Measurements from ENCODE around the gene CLDN16. TPM values are rescaled to one million over a fixed set of nuclear protein-coding genes. Genes with fewer than 3 reads are reported as not detected.

CLDN16 gene
- total RNA-seq, result under 0.01 TPM

GRCh38 chr3:190387578-190388213, at the start of gene CLDN16:
Gene CLDN16 (plus strand): TSS chr3:190388163. CDS start chr3:190388330, 167 bp downstream.
- Histone ChIP-seq H3K9ac (ENCODE audit: low read depth in 1 of 3, low read length in 3 of 3) (no peak within 1 kb of the TSS), H3K4me1 (ENCODE audit: control insufficient read depth in 3 of 3, insufficient read depth in 3 of 3, low read length in 3 of 3) (no peaks in the 10 kb centered on the region), H3K4me3 (ENCODE audit: low read length in 3 of 3) (no peak within 1 kb of the TSS), H3K27me3 (ENCODE audit: control insufficient read depth in 3 of 3, insufficient read depth in 3 of 3, low read length in 3 of 3) (no peaks in the 10 kb centered on the region), H3K27ac (ENCODE audit: low read depth, low read length) (no peak within 1 kb of the TSS), H3K36me3 (ENCODE audit: control insufficient read depth in 3 of 3, insufficient read depth in 3 of 3, low read length in 3 of 3) (no peaks in the 10 kb centered on the region), H3K9me3 (ENCODE audit: control insufficient read depth in 3 of 3, low read length in 3 of 3) (no peaks in the 10 kb centered on the region)

- Histone ChIP-seq H3K9me3 (ENCODE audit: control insufficient read depth in 3 of 3, low read length in 3 of 3) (no peaks in the 10 kb centered on the region), H3K27me3 (ENCODE audit: control insufficient read depth in 3 of 3, insufficient read depth in 3 of 3, low read length in 3 of 3) (no peaks in the 10 kb centered on the region), H3K9ac (ENCODE audit: low read depth in 1 of 3, low read length in 3 of 3) (no peak overlapping the region), H3K4me1 (ENCODE audit: control insufficient read depth in 3 of 3, insufficient read depth in 3 of 3, low read length in 3 of 3) (no peaks in the 10 kb centered on the region), H3K36me3 (ENCODE audit: control insufficient read depth in 3 of 3, insufficient read depth in 3 of 3, low read length in 3 of 3) (no peaks in the 10 kb centered on the region), H3K27ac (ENCODE audit: low read depth, low read length) (no peak overlapping the region), H3K4me3 (ENCODE audit: low read length in 3 of 3) (no peak overlapping the region)
Observed at GRCh38 chr3:190338717-190339116, 49.2 kb upstream of the CLDN16 start.

- Histone ChIP-seq H3K36me3 (ENCODE audit: control insufficient read depth in 3 of 3, insufficient read depth in 3 of 3, low read length in 3 of 3) (no peaks in the 10 kb centered on the region), H3K27ac (ENCODE audit: low read depth, low read length) (no peak overlapping the region), H3K4me3 (ENCODE audit: low read length in 3 of 3) (no peak overlapping the region), H3K9me3 (ENCODE audit: control insufficient read depth in 3 of 3, low read length in 3 of 3) (no peaks in the 10 kb centered on the region), H3K27me3 (ENCODE audit: control insufficient read depth in 3 of 3, insufficient read depth in 3 of 3, low read length in 3 of 3) (no peaks in the 10 kb centered on the region), H3K9ac (ENCODE audit: low read depth in 1 of 3, low read length in 3 of 3) (no peak overlapping the region), H3K4me1 (ENCODE audit: control insufficient read depth in 3 of 3, insufficient read depth in 3 of 3, low read length in 3 of 3) (no peaks in the 10 kb centered on the region)
Observed at GRCh38 chr3:190339130-190339529, 48.8 kb upstream of the CLDN16 start.

- H3K9ac ChIP-seq (ENCODE audit: low read depth in 1 of 3, low read length in 3 of 3), result no peak overlapping the region
- no peaks in the 10 kb centered on the region for H3K36me3 ChIP-seq (ENCODE audit: control insufficient read depth in 3 of 3, insufficient read depth in 3 of 3, low read length in 3 of 3)
- no peak overlapping the region for H3K4me3 ChIP-seq (ENCODE audit: low read length in 3 of 3)
- H3K27me3 ChIP-seq (ENCODE audit: control insufficient read depth in 3 of 3, insufficient read depth in 3 of 3, low read length in 3 of 3), result no peaks in the 10 kb centered on the region
- H3K4me1 ChIP-seq (ENCODE audit: control insufficient read depth in 3 of 3, insufficient read depth in 3 of 3, low read length in 3 of 3), result no peaks in the 10 kb centered on the region
- H3K27ac ChIP-seq (ENCODE audit: low read depth, low read length), result no peak overlapping the region
- H3K9me3 ChIP-seq (ENCODE audit: control insufficient read depth in 3 of 3, low read length in 3 of 3), result no peaks in the 10 kb centered on the region
Observed at GRCh38 chr3:190340071-190340470, 47.9 kb upstream of the CLDN16 start.

- H3K4me1 ChIP-seq (ENCODE audit: control insufficient read depth in 3 of 3, insufficient read depth in 3 of 3, low read length in 3 of 3), result no peaks in the 10 kb centered on the region
- H3K4me3 ChIP-seq (ENCODE audit: low read length in 3 of 3), result no peak overlapping the region
- no peaks in the 10 kb centered on the region for H3K36me3 ChIP-seq (ENCODE audit: control insufficient read depth in 3 of 3, insufficient read depth in 3 of 3, low read length in 3 of 3)
- no peaks in the 10 kb centered on the region for H3K27me3 ChIP-seq (ENCODE audit: control insufficient read depth in 3 of 3, insufficient read depth in 3 of 3, low read length in 3 of 3)
- no peaks in the 10 kb centered on the region for H3K9me3 ChIP-seq (ENCODE audit: control insufficient read depth in 3 of 3, low read length in 3 of 3)
- H3K9ac ChIP-seq (ENCODE audit: low read depth in 1 of 3, low read length in 3 of 3), result no peak overlapping the region
- no peak overlapping the region for H3K27ac ChIP-seq (ENCODE audit: low read depth, low read length)
Observed at GRCh38 chr3:190345027-190345821, 42.7 kb upstream of the CLDN16 start.

- no peak overlapping the region for H3K9ac ChIP-seq (ENCODE audit: low read depth in 1 of 3, low read length in 3 of 3)
- no peaks in the 10 kb centered on the region for H3K36me3 ChIP-seq (ENCODE audit: control insufficient read depth in 3 of 3, insufficient read depth in 3 of 3, low read length in 3 of 3)
- no peaks in the 10 kb centered on the region for H3K4me1 ChIP-seq (ENCODE audit: control insufficient read depth in 3 of 3, insufficient read depth in 3 of 3, low read length in 3 of 3)
- no peak overlapping the region for H3K4me3 ChIP-seq (ENCODE audit: low read length in 3 of 3)
- no peaks in the 10 kb centered on the region for H3K27me3 ChIP-seq (ENCODE audit: control insufficient read depth in 3 of 3, insufficient read depth in 3 of 3, low read length in 3 of 3)
- no peak overlapping the region for H3K27ac ChIP-seq (ENCODE audit: low read depth, low read length)
- H3K9me3 ChIP-seq (ENCODE audit: control insufficient read depth in 3 of 3, low read length in 3 of 3), result no peaks in the 10 kb centered on the region
Observed at GRCh38 chr3:190345878-190346277, 42.1 kb upstream of the CLDN16 start.

- no peak overlapping the region for H3K9ac ChIP-seq (ENCODE audit: low read depth in 1 of 3, low read length in 3 of 3)
- no peaks in the 10 kb centered on the region for H3K27me3 ChIP-seq (ENCODE audit: control insufficient read depth in 3 of 3, insufficient read depth in 3 of 3, low read length in 3 of 3)
- no peak overlapping the region for H3K27ac ChIP-seq (ENCODE audit: low read depth, low read length)
- no peak overlapping the region for H3K4me3 ChIP-seq (ENCODE audit: low read length in 3 of 3)
- no peaks in the 10 kb centered on the region for H3K9me3 ChIP-seq (ENCODE audit: control insufficient read depth in 3 of 3, low read length in 3 of 3)
- H3K36me3 ChIP-seq (ENCODE audit: control insufficient read depth in 3 of 3, insufficient read depth in 3 of 3, low read length in 3 of 3), result no peaks in the 10 kb centered on the region
- no peaks in the 10 kb centered on the region for H3K4me1 ChIP-seq (ENCODE audit: control insufficient read depth in 3 of 3, insufficient read depth in 3 of 3, low read length in 3 of 3)
Observed at GRCh38 chr3:190346541-190346940, 41.4 kb upstream of the CLDN16 start.

- Histone ChIP-seq H3K9ac (ENCODE audit: low read depth in 1 of 3, low read length in 3 of 3) (no peak overlapping the region), H3K27ac (ENCODE audit: low read depth, low read length) (no peak overlapping the region), H3K27me3 (ENCODE audit: control insufficient read depth in 3 of 3, insufficient read depth in 3 of 3, low read length in 3 of 3) (no peaks in the 10 kb centered on the region), H3K4me3 (ENCODE audit: low read length in 3 of 3) (no peak overlapping the region), H3K9me3 (ENCODE audit: control insufficient read depth in 3 of 3, low read length in 3 of 3) (no peaks in the 10 kb centered on the region), H3K36me3 (ENCODE audit: control insufficient read depth in 3 of 3, insufficient read depth in 3 of 3, low read length in 3 of 3) (no peaks in the 10 kb centered on the region), H3K4me1 (ENCODE audit: control insufficient read depth in 3 of 3, insufficient read depth in 3 of 3, low read length in 3 of 3) (no peaks in the 10 kb centered on the region)
Observed at GRCh38 chr3:190352861-190353457, 35.0 kb upstream of the CLDN16 start.

GRCh38 chr3:190356246-190356645, 31.7 kb upstream of the CLDN16 start:
- no peaks in the 10 kb centered on the region for H3K27me3 ChIP-seq (ENCODE audit: control insufficient read depth in 3 of 3, insufficient read depth in 3 of 3, low read length in 3 of 3)
- no peaks in the 10 kb centered on the region for H3K36me3 ChIP-seq (ENCODE audit: control insufficient read depth in 3 of 3, insufficient read depth in 3 of 3, low read length in 3 of 3)
- H3K9ac ChIP-seq (ENCODE audit: low read depth in 1 of 3, low read length in 3 of 3), result no peak overlapping the region
- no peaks in the 10 kb centered on the region for H3K4me1 ChIP-seq (ENCODE audit: control insufficient read depth in 3 of 3, insufficient read depth in 3 of 3, low read length in 3 of 3)
- no peak overlapping the region for H3K27ac ChIP-seq (ENCODE audit: low read depth, low read length)
- no peak overlapping the region for H3K4me3 ChIP-seq (ENCODE audit: low read length in 3 of 3)
- no peaks in the 10 kb centered on the region for H3K9me3 ChIP-seq (ENCODE audit: control insufficient read depth in 3 of 3, low read length in 3 of 3)

GRCh38 chr3:190357468-190357867, 30.5 kb upstream of the CLDN16 start:
- no peaks in the 10 kb centered on the region for H3K4me1 ChIP-seq (ENCODE audit: control insufficient read depth in 3 of 3, insufficient read depth in 3 of 3, low read length in 3 of 3)
- H3K36me3 ChIP-seq (ENCODE audit: control insufficient read depth in 3 of 3, insufficient read depth in 3 of 3, low read length in 3 of 3), result no peaks in the 10 kb centered on the region
- no peaks in the 10 kb centered on the region for H3K27me3 ChIP-seq (ENCODE audit: control insufficient read depth in 3 of 3, insufficient read depth in 3 of 3, low read length in 3 of 3)
- H3K9ac ChIP-seq (ENCODE audit: low read depth in 1 of 3, low read length in 3 of 3), result no peak overlapping the region
- no peak overlapping the region for H3K4me3 ChIP-seq (ENCODE audit: low read length in 3 of 3)
- H3K9me3 ChIP-seq (ENCODE audit: control insufficient read depth in 3 of 3, low read length in 3 of 3), result no peaks in the 10 kb centered on the region
- H3K27ac ChIP-seq (ENCODE audit: low read depth, low read length), result no peak overlapping the region

Data from skeletal muscle tissue (tissue), 4 donors.